COLO668 (cell line): Measurements from ENCODE around the gene CORO2B.
"Not testable (repeated sequence)": the region's sequence is repeated elsewhere in the genome, so short reads cannot be mapped to it uniquely, and the experiment has no call there.

ENCODE experiments used
- DNase-seq: peaks from one replicate; lab custom pipeline; 2025; ENCODE audit not compliant: unreplicated experiment; lab: John Stamatoyannopoulos, UW

Gene CORO2B

GRCh38 chr15:68644083-68644904 lies 65.5 kb downstream of the CORO2B start:
- no peak for DNase-seq

- no peak for DNase-seq
Observed at GRCh38 chr15:68644996-68645395, 66.2 kb downstream of the CORO2B start.

- DNase-seq, result no peak
Observed at GRCh38 chr15:68646156-68646555, 67.4 kb downstream of the CORO2B start.

- DNase-seq, result no peak
Observed at GRCh38 chr15:68646696-68647095, 67.9 kb downstream of the CORO2B start.

GRCh38 chr15:68647361-68647760 lies 68.6 kb downstream of the CORO2B start:
- DNase-seq, result not testable (repeated sequence)

GRCh38 chr15:68650901-68651709 lies 72.3 kb downstream of the CORO2B start:
- peak; percentile 20 for DNase-seq

- peak; percentile 31 for DNase-seq
Observed at GRCh38 chr15:68651916-68652525, 73.2 kb downstream of the CORO2B start.

- DNase-seq, result no peak
Observed at GRCh38 chr15:68653031-68653635, 74.3 kb downstream of the CORO2B start.

GRCh38 chr15:68653801-68654200 lies 75.0 kb downstream of the CORO2B start:
- DNase-seq, result no peak

- no peak for DNase-seq
Observed at GRCh38 chr15:68654786-68655560, 76.2 kb downstream of the CORO2B start.

GRCh38 chr15:68655686-68656437 lies 77.1 kb downstream of the CORO2B start:
- no peak for DNase-seq

- no peak for DNase-seq
Observed at GRCh38 chr15:68656438-68656739, 77.6 kb downstream of the CORO2B start.

- DNase-seq, result no peak
Observed at GRCh38 chr15:68658151-68658550, 79.4 kb downstream of the CORO2B start.

GRCh38 chr15:68658641-68659358 lies 80.0 kb downstream of the CORO2B start:
- no peak for DNase-seq

- no peak for DNase-seq
Observed at GRCh38 chr15:68663526-68663925, 84.7 kb downstream of the CORO2B start.

GRCh38 chr15:68666120-68666811 lies 87.5 kb downstream of the CORO2B start:
- peak; percentile 60 for DNase-seq

- DNase-seq, result no peak
Observed at GRCh38 chr15:68666812-68667450, 88.1 kb downstream of the CORO2B start.
